Measurements from ENCODE around the gene GAGE13. TPM values are rescaled to one million over a fixed set of nuclear protein-coding genes. Genes with fewer than 3 reads are reported as not detected.

GAGE13 gene
- not detected in 5 replicates for total RNA-seq (2022; extraction: Qiagen RNA extraction; ENCODE audit: low read depth)

GRCh38 chrX:49331282-49331681, at the start of gene GAGE13:
Gene GAGE13, plus strand, starts transcription at chrX:49331582. Its CDS starts 1,156 bp downstream, at chrX:49332738.

GRCh38 chrX:49303346-49303745, 28.0 kb upstream of the GAGE13 start, which contains the start of gene GAGE10:
Gene GAGE10, plus strand, starts transcription at chrX:49303646. Its CDS starts 1,214 bp downstream, at chrX:49304860.

GRCh38 chrX:49321737-49322136, 9.6 kb upstream of the GAGE13 start, which contains the start of gene GAGE12J:
Gene GAGE12J, plus strand, starts transcription at chrX:49322037. Its CDS starts 1,157 bp downstream, at chrX:49323194.

Other genes with a start within 250 kb of the GAGE13 start
- gene GPKOW, start 207.8 kb upstream of the GAGE13 start, total RNA-seq (2022; extraction: Qiagen RNA extraction; ENCODE audit: low read depth) = 21.5 to 26.5 TPM (median 24.5 TPM) in 5 replicates
- 1.8 to 3.5 TPM (median 3.0 TPM) in 5 replicates for gene MAGIX, start 168.8 kb upstream of the GAGE13 start, total RNA-seq (2022; extraction: Qiagen RNA extraction; ENCODE audit: low read depth)
- 328 to 431 TPM (median 410 TPM) in 5 replicates for gene PLP2, start 159.7 kb upstream of the GAGE13 start, total RNA-seq (2022; extraction: Qiagen RNA extraction; ENCODE audit: low read depth)
- 17.1 to 22.4 TPM (median 20.3 TPM) in 5 replicates for gene PRICKLE3, start 145.2 kb upstream of the GAGE13 start, total RNA-seq (2022; extraction: Qiagen RNA extraction; ENCODE audit: low read depth)
- gene SYP, start 131.4 kb upstream of the GAGE13 start, total RNA-seq (2022; extraction: Qiagen RNA extraction; ENCODE audit: low read depth) = 2.6 to 3.4 TPM (median 3.1 TPM) in 5 replicates
- not detected in 5 replicates for gene CACNA1F, start 98.2 kb upstream of the GAGE13 start, total RNA-seq (2022; extraction: Qiagen RNA extraction; ENCODE audit: low read depth)
- gene CCDC22, start 96.1 kb upstream of the GAGE13 start, total RNA-seq (2022; extraction: Qiagen RNA extraction; ENCODE audit: low read depth) = 13.1 to 17.2 TPM (median 16.1 TPM) in 5 replicates
- gene FOXP3, start 66.9 kb upstream of the GAGE13 start, total RNA-seq (2022; extraction: Qiagen RNA extraction; ENCODE audit: low read depth) = 0.10 to 0.21 TPM (median 0.12 TPM) in 5 replicates
- 2.2 to 3.7 TPM (median 2.6 TPM) in 5 replicates for gene PPP1R3F, start 61.8 kb upstream of the GAGE13 start, total RNA-seq (2022; extraction: Qiagen RNA extraction; ENCODE audit: low read depth)
- gene GAGE10, start 27.9 kb upstream of the GAGE13 start, total RNA-seq (2022; extraction: Qiagen RNA extraction; ENCODE audit: low read depth) = not detected in 5 replicates
- gene GAGE12J, start 9.5 kb upstream of the GAGE13 start, total RNA-seq (2022; extraction: Qiagen RNA extraction; ENCODE audit: low read depth) = not detected in 5 replicates
- not detected in 5 replicates for gene GAGE12C, start 200.6 kb downstream of the GAGE13 start, total RNA-seq (2022; extraction: Qiagen RNA extraction; ENCODE audit: low read depth)
- gene GAGE12D, start 210.2 kb downstream of the GAGE13 start, total RNA-seq (2022; extraction: Qiagen RNA extraction; ENCODE audit: low read depth) = not detected in 5 replicates
- not detected in 5 replicates for gene GAGE12E, start 219.7 kb downstream of the GAGE13 start, total RNA-seq (2022; extraction: Qiagen RNA extraction; ENCODE audit: low read depth)
- gene GAGE12F, start 229.3 kb downstream of the GAGE13 start, total RNA-seq (2022; extraction: Qiagen RNA extraction; ENCODE audit: low read depth) = not detected in 5 replicates
- not detected in 5 replicates for gene GAGE12G, start 238.8 kb downstream of the GAGE13 start, total RNA-seq (2022; extraction: Qiagen RNA extraction; ENCODE audit: low read depth)
- not detected in 5 replicates for gene GAGE12H, start 248.4 kb downstream of the GAGE13 start, total RNA-seq (2022; extraction: Qiagen RNA extraction; ENCODE audit: low read depth)

Measured in A549 treated with DMSO at 1 μM for 4 hours (cell line).